Measurements from ENCODE around the gene CTSD. TPM values are rescaled to one million over a fixed set of nuclear protein-coding genes. Genes with fewer than 3 reads are reported as not detected.

The CTSD gene
- polyA plus RNA-seq, 1 of the 3 experiments (the other 2 are of a cell fraction): 187 TPM

DNA sequence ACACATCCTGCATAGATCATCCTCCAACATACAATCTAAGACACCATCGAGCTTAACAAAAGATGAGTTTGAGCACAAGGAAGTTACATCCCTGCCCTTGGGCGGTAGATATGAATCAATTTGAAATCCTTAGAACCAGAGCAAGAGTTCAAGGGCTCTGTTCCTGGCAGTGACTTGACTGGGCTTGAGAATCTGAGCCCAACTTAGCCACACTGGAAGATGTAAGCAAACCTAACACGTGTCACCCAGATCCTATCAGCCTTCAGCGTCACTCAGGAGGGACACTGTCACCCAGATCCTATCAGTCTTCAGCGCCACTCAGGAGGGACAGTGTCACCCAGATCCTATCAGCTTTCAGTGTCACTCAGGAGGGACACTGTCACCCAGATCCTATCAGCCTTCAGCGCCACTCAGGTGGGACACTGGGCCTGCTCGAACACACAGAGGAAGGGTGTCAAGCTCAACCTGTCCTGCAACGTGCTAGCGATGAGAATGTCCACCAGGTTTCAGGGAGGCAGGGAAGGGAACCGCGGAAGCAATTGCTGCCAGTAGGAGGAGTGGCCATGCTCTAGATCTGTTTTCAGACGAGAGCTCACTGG lies 32.8 kb upstream of the CTSD start:
- no peaks in the 10 kb centered on the region for H4K20me1 ChIP-seq (ENCODE audit: insufficient read depth)
- H3F3A ChIP-seq (replicated peaks; ENCODE audit: insufficient read depth): peaks cover 3% of the 10 kb centered on the region
- H3K4me3 ChIP-seq (ENCODE audit: low read depth in 2 of 2, low read length in 1 of 2): no peak overlapping the region
- ChIA-PET POLR2A (no interaction called here), CTCF (interaction anchor here (1.0 to 2.3 kb wide), 4 partner anchors 28 to 144 kb away, joined by 3 to 9 read pairs (median 6); no protein-coding TSS in a partner anchor)
- 63% methylated on average over 10 of the region's 12 CpGs for WGBS (ENCODE audit: low lambda C conversion rate)
- no peak for DNase-seq
- H3K27me3 ChIP-seq (ENCODE audit: insufficient read depth): peaks cover 9% of the 10 kb centered on the region; the same call in 1 of the 2 replicates
- H3K4me2 ChIP-seq: no peak overlapping the region
- H3K36me3 ChIP-seq (replicated peaks in 1 of 2; ENCODE audit: control insufficient read depth in 1 of 2, insufficient read depth in 2 of 2, low read length in 1 of 2): no peaks in the 10 kb centered on the region
- H3K9me3 ChIP-seq: no peaks in the 10 kb centered on the region
- TF ChIP-seq TCF12 (IDR thresholded peaks at IDR 0.05) (no peak), FOSL2 (IDR thresholded peaks at IDR 0.05; ENCODE audit: borderline replicate concordance, low read depth) (no peak), CHD2 (IDR thresholded peaks at IDR 0.05; ENCODE audit: low read length, partially characterized antibody) (no peak), GATA2 (CRISPR knock-in tag; IDR thresholded peaks at IDR 0.05) (no peak), RAD21 (IDR thresholded peaks at IDR 0.05; ENCODE audit: low read length) (no peak)
- H3K79me2 ChIP-seq (ENCODE audit: insufficient read depth): no peaks in the 10 kb centered on the region
- no peak overlapping the region for H3K27ac ChIP-seq (ENCODE audit: low read depth in 2 of 2, low read length in 1 of 2)
- no peaks in the 10 kb centered on the region for H3K9me2 ChIP-seq
- H3K9ac ChIP-seq: no peak overlapping the region
- H2AFZ ChIP-seq (ENCODE audit: low read depth): no peak overlapping the region
- peaks cover 0 to 4% of the 10 kb centered on the region in 2 experiments; a peak in 1 of 4 replicates for H3K4me1 ChIP-seq (ENCODE audit: control insufficient read depth in 1 of 2, insufficient read depth in 2 of 2, low read depth in 1 of 2, low read length in 1 of 2)

DNA sequence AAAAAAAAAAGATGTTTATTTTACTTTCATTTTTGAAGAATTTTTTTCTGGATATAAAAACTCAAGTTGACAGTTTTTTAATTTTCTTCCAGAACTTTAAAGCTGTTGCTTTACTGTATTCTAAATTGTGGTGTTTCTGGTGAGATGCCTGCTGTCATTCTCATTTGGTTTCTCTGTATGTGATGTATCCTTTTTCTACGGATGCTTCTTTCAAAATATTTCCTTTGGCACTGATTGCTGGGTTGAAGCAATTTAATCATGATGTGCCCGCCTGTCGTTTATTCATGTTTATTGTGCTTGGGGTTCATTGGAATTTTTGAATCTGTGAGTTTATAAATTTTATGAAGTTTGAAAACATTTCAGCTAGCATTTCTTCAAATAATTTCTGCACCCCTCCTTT lies 29.4 kb upstream of the CTSD start:
- POLR2A ChIA-PET: no interaction called here
- no peak for DNase-seq
- Histone ChIP-seq H3K9ac (no peak overlapping the region), H3K4me3 (ENCODE audit: low read depth in 2 of 2, low read length in 1 of 2) (no peak overlapping the region), H3K79me2 (ENCODE audit: insufficient read depth) (no peaks in the 10 kb centered on the region), H3K9me2 (no peaks in the 10 kb centered on the region), H3K4me1 (ENCODE audit: control insufficient read depth in 1 of 2, insufficient read depth in 2 of 2, low read depth in 1 of 2, low read length in 1 of 2) (peaks cover 0 to 4% of the 10 kb centered on the region in 2 experiments; a peak in 1 of 4 replicates), H2AFZ (ENCODE audit: low read depth) (no peak overlapping the region), H3K27ac (ENCODE audit: low read depth in 2 of 2, low read length in 1 of 2) (no peak overlapping the region), H3K36me3 (replicated peaks in 1 of 2; ENCODE audit: control insufficient read depth in 1 of 2, insufficient read depth in 2 of 2, low read length in 1 of 2) (no peaks in the 10 kb centered on the region), H4K20me1 (ENCODE audit: insufficient read depth) (no peaks in the 10 kb centered on the region), H3F3A (replicated peaks; ENCODE audit: insufficient read depth) (peaks cover 3% of the 10 kb centered on the region), H3K27me3 (ENCODE audit: insufficient read depth) (peaks cover 9% of the 10 kb centered on the region; the same call in 1 of the 2 replicates), H3K9me3 (no peaks in the 10 kb centered on the region), H3K4me2 (no peak overlapping the region)
- CTCF ChIA-PET: interaction anchor here (0.6 to 1.8 kb wide), 3 partner anchors 23 to 1359 kb away, joined by 3 to 4 read pairs (median 4); no protein-coding TSS in a partner anchor
- WGBS (ENCODE audit: low lambda C conversion rate): 66% methylated on average over 3 of the region's 3 CpGs
- TF ChIP-seq, protein P1, sequence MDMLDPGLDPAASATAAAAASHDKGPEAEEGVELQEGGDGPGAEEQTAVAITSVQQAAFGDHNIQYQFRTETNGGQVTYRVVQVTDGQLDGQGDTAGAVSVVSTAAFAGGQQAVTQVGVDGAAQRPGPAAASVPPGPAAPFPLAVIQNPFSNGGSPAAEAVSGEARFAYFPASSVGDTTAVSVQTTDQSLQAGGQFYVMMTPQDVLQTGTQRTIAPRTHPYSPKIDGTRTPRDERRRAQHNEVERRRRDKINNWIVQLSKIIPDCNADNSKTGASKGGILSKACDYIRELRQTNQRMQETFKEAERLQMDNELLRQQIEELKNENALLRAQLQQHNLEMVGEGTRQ (IDR thresholded peaks at IDR 0.05; ENCODE audit: borderline replicate concordance, low read depth, low read length): no peak
- no peak for TF ChIP-seq TEAD4 (IDR thresholded peaks at IDR 0.05; ENCODE audit: borderline replicate concordance, insufficient read depth)
- TF ChIP-seq MXI1 (IDR thresholded peaks at IDR 0.05; ENCODE audit: low read depth, low read length): no peak
- TF ChIP-seq NFIC (IDR thresholded peaks at IDR 0.05; ENCODE audit: borderline replicate concordance): no peak
- no peak for TF ChIP-seq TCF12 (IDR thresholded peaks at IDR 0.05)
- TF ChIP-seq NRF1 (IDR thresholded peaks at IDR 0.05; ENCODE audit: low read depth, low read length): no peak
- TF ChIP-seq, protein P2, sequence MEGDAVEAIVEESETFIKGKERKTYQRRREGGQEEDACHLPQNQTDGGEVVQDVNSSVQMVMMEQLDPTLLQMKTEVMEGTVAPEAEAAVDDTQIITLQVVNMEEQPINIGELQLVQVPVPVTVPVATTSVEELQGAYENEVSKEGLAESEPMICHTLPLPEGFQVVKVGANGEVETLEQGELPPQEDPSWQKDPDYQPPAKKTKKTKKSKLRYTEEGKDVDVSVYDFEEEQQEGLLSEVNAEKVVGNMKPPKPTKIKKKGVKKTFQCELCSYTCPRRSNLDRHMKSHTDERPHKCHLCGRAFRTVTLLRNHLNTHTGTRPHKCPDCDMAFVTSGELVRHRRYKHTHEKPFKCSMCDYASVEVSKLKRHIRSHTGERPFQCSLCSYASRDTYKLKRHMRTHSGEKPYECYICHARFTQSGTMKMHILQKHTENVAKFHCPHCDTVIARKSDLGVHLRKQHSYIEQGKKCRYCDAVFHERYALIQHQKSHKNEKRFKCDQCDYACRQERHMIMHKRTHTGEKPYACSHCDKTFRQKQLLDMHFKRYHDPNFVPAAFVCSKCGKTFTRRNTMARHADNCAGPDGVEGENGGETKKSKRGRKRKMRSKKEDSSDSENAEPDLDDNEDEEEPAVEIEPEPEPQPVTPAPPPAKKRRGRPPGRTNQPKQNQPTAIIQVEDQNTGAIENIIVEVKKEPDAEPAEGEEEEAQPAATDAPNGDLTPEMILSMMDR (IDR thresholded peaks at IDR 0.05): no peak
- TF ChIP-seq YY1 (IDR thresholded peaks at IDR 0.05; ENCODE audit: low read depth): no peak
- TF ChIP-seq MEF2A (IDR thresholded peaks at IDR 0.05; ENCODE audit: borderline replicate concordance, low read depth): no peak
- TF ChIP-seq, protein P3, sequence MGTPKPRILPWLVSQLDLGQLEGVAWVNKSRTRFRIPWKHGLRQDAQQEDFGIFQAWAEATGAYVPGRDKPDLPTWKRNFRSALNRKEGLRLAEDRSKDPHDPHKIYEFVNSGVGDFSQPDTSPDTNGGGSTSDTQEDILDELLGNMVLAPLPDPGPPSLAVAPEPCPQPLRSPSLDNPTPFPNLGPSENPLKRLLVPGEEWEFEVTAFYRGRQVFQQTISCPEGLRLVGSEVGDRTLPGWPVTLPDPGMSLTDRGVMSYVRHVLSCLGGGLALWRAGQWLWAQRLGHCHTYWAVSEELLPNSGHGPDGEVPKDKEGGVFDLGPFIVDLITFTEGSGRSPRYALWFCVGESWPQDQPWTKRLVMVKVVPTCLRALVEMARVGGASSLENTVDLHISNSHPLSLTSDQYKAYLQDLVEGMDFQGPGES (IDR thresholded peaks at IDR 0.05; ENCODE audit: low read depth, low read length): no peak
- TF ChIP-seq, protein P4, sequence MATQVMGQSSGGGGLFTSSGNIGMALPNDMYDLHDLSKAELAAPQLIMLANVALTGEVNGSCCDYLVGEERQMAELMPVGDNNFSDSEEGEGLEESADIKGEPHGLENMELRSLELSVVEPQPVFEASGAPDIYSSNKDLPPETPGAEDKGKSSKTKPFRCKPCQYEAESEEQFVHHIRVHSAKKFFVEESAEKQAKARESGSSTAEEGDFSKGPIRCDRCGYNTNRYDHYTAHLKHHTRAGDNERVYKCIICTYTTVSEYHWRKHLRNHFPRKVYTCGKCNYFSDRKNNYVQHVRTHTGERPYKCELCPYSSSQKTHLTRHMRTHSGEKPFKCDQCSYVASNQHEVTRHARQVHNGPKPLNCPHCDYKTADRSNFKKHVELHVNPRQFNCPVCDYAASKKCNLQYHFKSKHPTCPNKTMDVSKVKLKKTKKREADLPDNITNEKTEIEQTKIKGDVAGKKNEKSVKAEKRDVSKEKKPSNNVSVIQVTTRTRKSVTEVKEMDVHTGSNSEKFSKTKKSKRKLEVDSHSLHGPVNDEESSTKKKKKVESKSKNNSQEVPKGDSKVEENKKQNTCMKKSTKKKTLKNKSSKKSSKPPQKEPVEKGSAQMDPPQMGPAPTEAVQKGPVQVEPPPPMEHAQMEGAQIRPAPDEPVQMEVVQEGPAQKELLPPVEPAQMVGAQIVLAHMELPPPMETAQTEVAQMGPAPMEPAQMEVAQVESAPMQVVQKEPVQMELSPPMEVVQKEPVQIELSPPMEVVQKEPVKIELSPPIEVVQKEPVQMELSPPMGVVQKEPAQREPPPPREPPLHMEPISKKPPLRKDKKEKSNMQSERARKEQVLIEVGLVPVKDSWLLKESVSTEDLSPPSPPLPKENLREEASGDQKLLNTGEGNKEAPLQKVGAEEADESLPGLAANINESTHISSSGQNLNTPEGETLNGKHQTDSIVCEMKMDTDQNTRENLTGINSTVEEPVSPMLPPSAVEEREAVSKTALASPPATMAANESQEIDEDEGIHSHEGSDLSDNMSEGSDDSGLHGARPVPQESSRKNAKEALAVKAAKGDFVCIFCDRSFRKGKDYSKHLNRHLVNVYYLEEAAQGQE (IDR thresholded peaks at IDR 0.05; ENCODE audit: low read depth, low read length): no peak
